ENCODE measurements around the gene EFEMP2. TPM values are rescaled to one million over a fixed set of nuclear protein-coding genes. Genes with fewer than 3 reads are reported as not detected.

Gene EFEMP2
- total and polyA plus RNA-seq, 2 donors (not counting 3 experiments of a cell fraction or from before 2014, with no cell fraction given): 81.7 to 207 TPM

- no peak for DNase-seq (ENCODE audit: low read depth, low spot score)
- intact Hi-C loops (cut with micrococcal nuclease): no loop called here
- dilution Hi-C loops (cut with MboI; ENCODE audit: extremely low pct_ligation_motif_present, low sequenced_read_pairs): no loop called here
- no peak overlapping the region for H3K4me2 ChIP-seq (ENCODE audit: insufficient read depth, low read length)
- peaks cover 36 to 44% of the 10 kb centered on the region in 2 experiments for H3K36me3 ChIP-seq (ENCODE audit: control insufficient read depth in 2 of 2, extremely low read depth in 1 of 2, insufficient read depth in 2 of 2, low read length in 2 of 2)
- FAIRE-seq: peak; percentile 38
- H3K4me3 ChIP-seq (replicated peaks in 1 of 3; ENCODE audit: insufficient read depth in 1 of 3, low read depth in 1 of 3, low read length in 3 of 3): no peak overlapping the region
- no peaks in the 10 kb centered on the region for H3K9me1 ChIP-seq (replicated peaks; ENCODE audit: control insufficient read depth, extremely low read depth, insufficient read depth, low read length)
- H3K9ac ChIP-seq (replicated peaks; ENCODE audit: extremely low read depth, insufficient read depth, low read length): no peak overlapping the region
- H2AFZ ChIP-seq (ENCODE audit: low read depth, low read length): no peak overlapping the region
- peaks cover 15% of the 10 kb centered on the region for H3K4me1 ChIP-seq (ENCODE audit: control insufficient read depth, extremely low read depth, insufficient read depth, low read length)
- H3K9me3 ChIP-seq (replicated peaks; ENCODE audit: control insufficient read depth, insufficient read depth, low read length): no peaks in the 10 kb centered on the region
- H3K27me3 ChIP-seq (ENCODE audit: control insufficient read depth in 2 of 2, insufficient read depth in 2 of 2, low read length in 2 of 2): no peaks in the 10 kb centered on the region
- no peak overlapping the region for H3K27ac ChIP-seq (ENCODE audit: insufficient read depth, low read depth, low read length)
- POLR2A ChIA-PET: no interaction called here
- BruUV-seq (replicated peaks): no TSS peak
- CTCF ChIA-PET: interaction anchor here (0.9 to 1.9 kb wide), 2 partner anchors 15 to 73 kb away, joined by 4 to 6 read pairs; no protein-coding TSS in a partner anchor
- peaks cover 9% of the 10 kb centered on the region for H4K20me1 ChIP-seq (replicated peaks; ENCODE audit: control insufficient read depth, extremely low read depth, insufficient read depth, low read length)
- peaks cover 49% of the 10 kb centered on the region for H3K79me2 ChIP-seq (ENCODE audit: control insufficient read depth, insufficient read depth, low read length)
- TF ChIP-seq MYC (IDR thresholded peaks at IDR 0.05; ENCODE audit: low read depth, low read length) (no peak), JUN (IDR thresholded peaks at IDR 0.05; ENCODE audit: borderline replicate concordance, insufficient read depth, insufficient read length, low read depth) (no peak), MAX (IDR thresholded peaks at IDR 0.05; ENCODE audit: insufficient read depth, insufficient read length) (no peak), POLR2AphosphoS5 (IDR thresholded peaks at IDR 0.05; ENCODE audit: insufficient read depth, low read depth, low read length) (peak; percentile 4), POLR2A (IDR thresholded peaks at IDR 0.05; ENCODE audit: low read depth, low read length) (no peak)
These were observed 19.2 kb downstream of the EFEMP2 start for GRCh38 chr11:65853246-65853979.

GRCh38 chr11:65852508-65853245 lies 19.9 kb downstream of the EFEMP2 start:
- Histone ChIP-seq H3K9me1 (replicated peaks; ENCODE audit: control insufficient read depth, extremely low read depth, insufficient read depth, low read length) (no peaks in the 10 kb centered on the region), H3K9ac (replicated peaks; ENCODE audit: extremely low read depth, insufficient read depth, low read length) (no peak overlapping the region), H3K4me3 (replicated peaks in 1 of 3; ENCODE audit: insufficient read depth in 1 of 3, low read depth in 1 of 3, low read length in 3 of 3) (no peak overlapping the region), H4K20me1 (replicated peaks; ENCODE audit: control insufficient read depth, extremely low read depth, insufficient read depth, low read length) (peaks cover 9% of the 10 kb centered on the region), H3K4me1 (ENCODE audit: control insufficient read depth, extremely low read depth, insufficient read depth, low read length) (peaks cover 15% of the 10 kb centered on the region), H3K9me3 (replicated peaks; ENCODE audit: control insufficient read depth, insufficient read depth, low read length) (no peaks in the 10 kb centered on the region), H3K27me3 (ENCODE audit: control insufficient read depth in 2 of 2, insufficient read depth in 2 of 2, low read length in 2 of 2) (no peaks in the 10 kb centered on the region), H3K27ac (ENCODE audit: insufficient read depth, low read depth, low read length) (no peak overlapping the region), H3K36me3 (ENCODE audit: control insufficient read depth in 2 of 2, extremely low read depth in 1 of 2, insufficient read depth in 2 of 2, low read length in 2 of 2) (peaks cover 36 to 44% of the 10 kb centered on the region in 2 experiments), H2AFZ (ENCODE audit: low read depth, low read length) (no peak overlapping the region), H3K4me2 (ENCODE audit: insufficient read depth, low read length) (no peak overlapping the region), H3K79me2 (ENCODE audit: control insufficient read depth, insufficient read depth, low read length) (peaks cover 46% of the 10 kb centered on the region)
- intact Hi-C loops (cut with micrococcal nuclease): no loop called here
- dilution Hi-C loops (cut with MboI; ENCODE audit: extremely low pct_ligation_motif_present, low sequenced_read_pairs): no loop called here
- no TSS peak for BruUV-seq (replicated peaks)
- ChIA-PET POLR2A (interaction anchor here (1.2 kb wide), 1 partner anchor 37 kb away, joined by 3 read pairs; no protein-coding TSS in a partner anchor), CTCF (interaction anchor here (0.9 to 3.7 kb wide), 4 partner anchors 14 to 72 kb away, joined by 3 to 18 read pairs (median 5); partner anchors contain the start of gene FIBP)
- TF ChIP-seq GATA2 (IDR thresholded peaks at IDR 0.05; ENCODE audit: insufficient read depth, insufficient read length, low read depth, low read length) (no peak), FOS (IDR thresholded peaks at IDR 0.05; ENCODE audit: borderline replicate concordance, insufficient read depth, low read length) (no peak), EZH2 (IDR thresholded peaks at IDR 0.05; ENCODE audit: borderline replicate concordance, low read depth, low read length, severe bottlenecking) (no peak), MYC (IDR thresholded peaks at IDR 0.05; ENCODE audit: low read depth, low read length) (no peak), JUN (IDR thresholded peaks at IDR 0.05; ENCODE audit: borderline replicate concordance, insufficient read depth, insufficient read length, low read depth) (no peak), POLR2A (IDR thresholded peaks at IDR 0.05; ENCODE audit: low read depth, low read length) (no peak), POLR2AphosphoS5 (IDR thresholded peaks at IDR 0.05; ENCODE audit: insufficient read depth, low read depth, low read length) (no peak), MAX (IDR thresholded peaks at IDR 0.05; ENCODE audit: insufficient read depth, insufficient read length) (no peak), CTCF (IDR thresholded peaks at IDR 0.05; ENCODE audit: extremely low read depth in 1 of 2, insufficient read depth in 1 of 2, low read depth in 1 of 2, low read length in 2 of 2) (no peak)
- FAIRE-seq (no peak), DNase-seq (ENCODE audit: low read depth, low spot score) (no peak)
